ENCODE results near the gene HOXA7. TPM values are rescaled to one million over a fixed set of nuclear protein-coding genes. Genes with fewer than 3 reads are reported as not detected.

The HOXA7 gene
- total and polyA plus RNA-seq, 2 donors (not counting 3 experiments of a cell fraction or from before 2014, with no cell fraction given): 18.1 to 18.5 TPM

- H3K9me3 ChIP-seq (replicated peaks; ENCODE audit: control insufficient read depth, insufficient read depth, low read length): no peaks in the 10 kb centered on the region
- H3K4me1 ChIP-seq (ENCODE audit: control insufficient read depth, extremely low read depth, insufficient read depth, low read length): peaks cover 90% of the 10 kb centered on the region
- DNase-seq (ENCODE audit: low read depth, low spot score) (peak; percentile 48), FAIRE-seq (no peak)
- intact Hi-C loops (cut with micrococcal nuclease) (loop anchor here (1.0 to 5.0 kb wide), 2 partner anchors 10 to 903 kb away; partner anchors contain the start of genes CBX3 and HNRNPA2B1), dilution Hi-C loops (cut with MboI; ENCODE audit: extremely low pct_ligation_motif_present, low sequenced_read_pairs) (no loop called here)
- POLR2A ChIA-PET: interaction anchor here (1.2 to 2.1 kb wide), 5 partner anchors 10 to 74 kb away, joined by 3 to 5 read pairs (median 5); partner anchors contain the start of gene HOXA4
- no peaks in the 10 kb centered on the region for H3K9me1 ChIP-seq (replicated peaks; ENCODE audit: control insufficient read depth, extremely low read depth, insufficient read depth, low read length)
- CTCF ChIA-PET: interaction anchor here (0.5 to 5.4 kb wide), 13 partner anchors 8 to 736 kb away, joined by 3 to 70 read pairs (median 5); partner anchors contain the start of genes HOXA1, HOXA4 and HOXA7
- H3K27me3 ChIP-seq (ENCODE audit: control insufficient read depth in 2 of 2, insufficient read depth in 2 of 2, low read length in 2 of 2): no peaks in the 10 kb centered on the region
- H4K20me1 ChIP-seq (replicated peaks; ENCODE audit: control insufficient read depth, extremely low read depth, insufficient read depth, low read length): no peaks in the 10 kb centered on the region
- H3K36me3 ChIP-seq (ENCODE audit: control insufficient read depth in 2 of 2, extremely low read depth in 1 of 2, insufficient read depth in 2 of 2, low read length in 2 of 2): peaks cover 0 to 8% of the 10 kb centered on the region in 2 experiments
- H3K4me2 ChIP-seq (ENCODE audit: insufficient read depth, low read length): peak overlapping the region; percentile 73
- H3K9ac ChIP-seq (replicated peaks; ENCODE audit: extremely low read depth, insufficient read depth, low read length): peak overlapping the region; percentile 45
- no peak overlapping the region for H3K4me3 ChIP-seq (replicated peaks in 1 of 3; ENCODE audit: insufficient read depth in 1 of 3, low read depth in 1 of 3, low read length in 3 of 3)
- BruUV-seq (replicated peaks): no TSS peak
- TF ChIP-seq, protein P1, sequence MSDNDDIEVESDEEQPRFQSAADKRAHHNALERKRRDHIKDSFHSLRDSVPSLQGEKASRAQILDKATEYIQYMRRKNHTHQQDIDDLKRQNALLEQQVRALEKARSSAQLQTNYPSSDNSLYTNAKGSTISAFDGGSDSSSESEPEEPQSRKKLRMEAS (IDR thresholded peaks at IDR 0.05; ENCODE audit: insufficient read depth, insufficient read length): no peak
- H3K79me2 ChIP-seq (ENCODE audit: control insufficient read depth, insufficient read depth, low read length): peaks cover 77% of the 10 kb centered on the region
- peak overlapping the region; percentile 88 for H3K27ac ChIP-seq (ENCODE audit: insufficient read depth, low read depth, low read length)
- H2AFZ ChIP-seq (ENCODE audit: low read depth, low read length): no peak overlapping the region
These were observed 51.0 kb downstream of the HOXA7 start for GRCh38 chr7:27105301-27106031.

DNA sequence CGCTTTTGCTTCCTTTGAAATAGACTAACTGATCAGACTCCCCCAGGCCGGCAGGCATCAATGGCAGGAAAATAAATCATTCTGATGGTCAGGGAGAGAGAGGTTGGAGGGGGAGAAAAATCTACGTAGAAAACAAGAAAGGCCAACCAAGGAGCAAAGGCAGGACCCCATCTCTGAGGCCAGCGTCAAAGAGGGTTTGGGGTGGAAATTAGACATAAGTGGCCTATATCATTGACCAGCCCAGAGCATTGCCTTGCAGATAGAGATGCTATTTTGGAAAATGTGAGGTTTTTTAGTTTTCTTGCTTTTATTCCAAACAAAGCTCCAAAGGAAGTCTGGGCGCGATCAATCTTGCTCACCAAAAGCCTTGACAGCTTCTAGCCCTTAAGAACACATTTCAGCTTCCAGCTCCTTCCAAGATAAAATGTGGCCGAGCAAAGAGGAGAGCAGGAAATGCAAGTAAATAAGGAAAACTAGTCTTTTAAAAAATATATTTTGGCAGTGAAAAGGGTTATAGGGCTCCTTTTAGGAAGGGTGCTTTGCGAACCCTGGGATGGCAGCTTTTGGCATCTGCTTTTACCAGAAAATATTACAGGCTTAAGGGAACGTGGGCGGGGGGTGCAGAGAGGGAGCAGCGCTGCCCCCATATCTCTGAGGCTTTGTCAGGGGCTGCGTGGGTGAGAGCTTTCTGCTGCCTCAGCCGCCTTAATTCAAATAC, 52.0 kb downstream of the HOXA7 start:
- Histone ChIP-seq H3K4me2 (ENCODE audit: insufficient read depth, low read length) (peak overlapping the region; percentile 74), H3K4me3 (replicated peaks in 1 of 3; ENCODE audit: insufficient read depth in 1 of 3, low read depth in 1 of 3, low read length in 3 of 3) (peak overlapping the region in 1 of 3 experiments; percentile 92), H3K9me1 (replicated peaks; ENCODE audit: control insufficient read depth, extremely low read depth, insufficient read depth, low read length) (no peaks in the 10 kb centered on the region), H4K20me1 (replicated peaks; ENCODE audit: control insufficient read depth, extremely low read depth, insufficient read depth, low read length) (no peaks in the 10 kb centered on the region), H3K27me3 (ENCODE audit: control insufficient read depth in 2 of 2, insufficient read depth in 2 of 2, low read length in 2 of 2) (no peaks in the 10 kb centered on the region), H2AFZ (ENCODE audit: low read depth, low read length) (no peak overlapping the region), H3K9ac (replicated peaks; ENCODE audit: extremely low read depth, insufficient read depth, low read length) (peak overlapping the region; percentile 71), H3K9me3 (replicated peaks; ENCODE audit: control insufficient read depth, insufficient read depth, low read length) (no peaks in the 10 kb centered on the region), H3K27ac (ENCODE audit: insufficient read depth, low read depth, low read length) (peak overlapping the region; percentile 93), H3K4me1 (ENCODE audit: control insufficient read depth, extremely low read depth, insufficient read depth, low read length) (peaks cover 94% of the 10 kb centered on the region), H3K79me2 (ENCODE audit: control insufficient read depth, insufficient read depth, low read length) (peaks cover 77% of the 10 kb centered on the region), H3K36me3 (ENCODE audit: control insufficient read depth in 2 of 2, extremely low read depth in 1 of 2, insufficient read depth in 2 of 2, low read length in 2 of 2) (peaks cover 0 to 3% of the 10 kb centered on the region in 2 experiments)
- ChIA-PET POLR2A (interaction anchor here (2.1 kb wide), 1 partner anchor 11 kb away, joined by 5 read pairs; no protein-coding TSS in a partner anchor), CTCF (interaction anchor here (1.2 to 5.4 kb wide), 6 partner anchors 9 to 250 kb away, joined by 3 to 70 read pairs (median 6); partner anchors contain the start of gene HOXA4)
- DNase-seq (ENCODE audit: low read depth, low spot score) (peak; percentile 67), FAIRE-seq (peak; percentile 28)
- intact Hi-C loops (cut with micrococcal nuclease): loop anchor here (5.0 kb wide), 2 partner anchors 732 to 902 kb away; partner anchors contain the start of genes CBX3 and HNRNPA2B1
- dilution Hi-C loops (cut with MboI; ENCODE audit: extremely low pct_ligation_motif_present, low sequenced_read_pairs): no loop called here
- BruUV-seq (replicated peaks): no TSS peak
- TF ChIP-seq JUN (IDR thresholded peaks at IDR 0.05; ENCODE audit: borderline replicate concordance, insufficient read depth, insufficient read length, low read depth) (no peak), FOS (IDR thresholded peaks at IDR 0.05; ENCODE audit: borderline replicate concordance, insufficient read depth, low read length) (no peak), POLR2A (IDR thresholded peaks at IDR 0.05; ENCODE audit: low read depth, low read length) (no peak), MYC (IDR thresholded peaks at IDR 0.05; ENCODE audit: low read depth, low read length) (no peak)
- TF ChIP-seq, protein P2, sequence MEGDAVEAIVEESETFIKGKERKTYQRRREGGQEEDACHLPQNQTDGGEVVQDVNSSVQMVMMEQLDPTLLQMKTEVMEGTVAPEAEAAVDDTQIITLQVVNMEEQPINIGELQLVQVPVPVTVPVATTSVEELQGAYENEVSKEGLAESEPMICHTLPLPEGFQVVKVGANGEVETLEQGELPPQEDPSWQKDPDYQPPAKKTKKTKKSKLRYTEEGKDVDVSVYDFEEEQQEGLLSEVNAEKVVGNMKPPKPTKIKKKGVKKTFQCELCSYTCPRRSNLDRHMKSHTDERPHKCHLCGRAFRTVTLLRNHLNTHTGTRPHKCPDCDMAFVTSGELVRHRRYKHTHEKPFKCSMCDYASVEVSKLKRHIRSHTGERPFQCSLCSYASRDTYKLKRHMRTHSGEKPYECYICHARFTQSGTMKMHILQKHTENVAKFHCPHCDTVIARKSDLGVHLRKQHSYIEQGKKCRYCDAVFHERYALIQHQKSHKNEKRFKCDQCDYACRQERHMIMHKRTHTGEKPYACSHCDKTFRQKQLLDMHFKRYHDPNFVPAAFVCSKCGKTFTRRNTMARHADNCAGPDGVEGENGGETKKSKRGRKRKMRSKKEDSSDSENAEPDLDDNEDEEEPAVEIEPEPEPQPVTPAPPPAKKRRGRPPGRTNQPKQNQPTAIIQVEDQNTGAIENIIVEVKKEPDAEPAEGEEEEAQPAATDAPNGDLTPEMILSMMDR (IDR thresholded peaks at IDR 0.05; ENCODE audit: extremely low read depth in 1 of 2, insufficient read depth in 1 of 2, low read depth in 1 of 2, low read length in 2 of 2): no peak
- TF ChIP-seq, protein P1 (IDR thresholded peaks at IDR 0.05; ENCODE audit: insufficient read depth, insufficient read length): no peak
